Astrocyte of the cerebellum (primary cell): ENCODE data around the gene C16orf74.

Source experiments
- DNase-seq: peaks from one replicate; pipeline ENCODE4 v3.0.0-alpha.2; 2011; ENCODE audit warnings: low read depth
- H3K4me3 ChIP-seq: 2 replicates; pipeline ENCODE4 v1.5.1; 2011; ENCODE audit warnings: mild to moderate bottlenecking, low read depth, low read length, moderate library complexity
- in situ Hi-C: cut with HindIII; loops from 2 replicates; pipeline ENCODE4 v1.10.0; 2017; ENCODE audit warnings: low sequenced_read_pairs
- TF ChIP-seq, protein P1 (sequence below): IDR thresholded peaks from 2 replicates; pipeline ENCODE4 v1.5.1; 2012; ENCODE audit warnings: low read length, low read depth, moderate library complexity, mild to moderate bottlenecking; ENCODE audit errors: missing control alignments

The C16orf74 gene

DNA sequence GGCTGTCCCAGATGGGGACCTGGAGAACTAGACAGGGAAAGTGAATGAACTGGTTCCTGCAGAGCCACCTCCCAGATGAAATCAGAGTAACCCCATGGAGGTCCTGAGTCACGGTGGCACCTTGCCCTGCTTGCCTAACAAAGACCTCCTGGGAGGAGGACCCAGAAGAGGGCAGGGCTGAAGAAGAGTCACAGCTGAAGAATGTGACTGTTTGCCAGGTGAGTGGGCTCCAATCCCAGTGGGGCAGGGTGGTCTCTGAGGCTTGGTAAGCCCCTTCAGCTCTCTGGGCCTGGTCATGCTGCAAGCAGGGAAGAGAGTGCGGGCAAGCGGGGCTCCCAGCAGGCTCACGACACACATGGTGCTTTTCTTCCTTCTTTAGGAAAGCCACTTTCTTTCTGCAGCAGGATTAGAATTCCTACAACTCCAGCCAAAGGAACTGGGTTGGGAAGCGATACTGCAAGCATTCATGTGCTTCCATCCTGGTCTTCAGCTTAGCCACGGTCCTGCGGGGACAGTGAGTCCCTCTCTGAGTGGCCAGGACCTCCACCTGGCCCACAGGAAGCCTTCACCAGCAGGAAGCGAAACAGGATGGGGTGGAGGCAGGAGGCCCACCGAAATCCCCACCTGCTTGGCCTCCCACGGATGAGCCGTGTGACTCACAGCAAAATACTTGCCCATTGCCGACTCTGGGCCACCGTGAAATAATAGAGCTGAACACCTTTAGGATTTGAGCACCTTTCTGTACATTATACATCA lies 4.3 kb downstream of the C16orf74 start:
- in situ Hi-C loops, result no loop called here
- DNase-seq, result no peak
- TF ChIP-seq, protein P1, sequence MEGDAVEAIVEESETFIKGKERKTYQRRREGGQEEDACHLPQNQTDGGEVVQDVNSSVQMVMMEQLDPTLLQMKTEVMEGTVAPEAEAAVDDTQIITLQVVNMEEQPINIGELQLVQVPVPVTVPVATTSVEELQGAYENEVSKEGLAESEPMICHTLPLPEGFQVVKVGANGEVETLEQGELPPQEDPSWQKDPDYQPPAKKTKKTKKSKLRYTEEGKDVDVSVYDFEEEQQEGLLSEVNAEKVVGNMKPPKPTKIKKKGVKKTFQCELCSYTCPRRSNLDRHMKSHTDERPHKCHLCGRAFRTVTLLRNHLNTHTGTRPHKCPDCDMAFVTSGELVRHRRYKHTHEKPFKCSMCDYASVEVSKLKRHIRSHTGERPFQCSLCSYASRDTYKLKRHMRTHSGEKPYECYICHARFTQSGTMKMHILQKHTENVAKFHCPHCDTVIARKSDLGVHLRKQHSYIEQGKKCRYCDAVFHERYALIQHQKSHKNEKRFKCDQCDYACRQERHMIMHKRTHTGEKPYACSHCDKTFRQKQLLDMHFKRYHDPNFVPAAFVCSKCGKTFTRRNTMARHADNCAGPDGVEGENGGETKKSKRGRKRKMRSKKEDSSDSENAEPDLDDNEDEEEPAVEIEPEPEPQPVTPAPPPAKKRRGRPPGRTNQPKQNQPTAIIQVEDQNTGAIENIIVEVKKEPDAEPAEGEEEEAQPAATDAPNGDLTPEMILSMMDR, result no peak
- no peak overlapping the region for H3K4me3 ChIP-seq

DNA sequence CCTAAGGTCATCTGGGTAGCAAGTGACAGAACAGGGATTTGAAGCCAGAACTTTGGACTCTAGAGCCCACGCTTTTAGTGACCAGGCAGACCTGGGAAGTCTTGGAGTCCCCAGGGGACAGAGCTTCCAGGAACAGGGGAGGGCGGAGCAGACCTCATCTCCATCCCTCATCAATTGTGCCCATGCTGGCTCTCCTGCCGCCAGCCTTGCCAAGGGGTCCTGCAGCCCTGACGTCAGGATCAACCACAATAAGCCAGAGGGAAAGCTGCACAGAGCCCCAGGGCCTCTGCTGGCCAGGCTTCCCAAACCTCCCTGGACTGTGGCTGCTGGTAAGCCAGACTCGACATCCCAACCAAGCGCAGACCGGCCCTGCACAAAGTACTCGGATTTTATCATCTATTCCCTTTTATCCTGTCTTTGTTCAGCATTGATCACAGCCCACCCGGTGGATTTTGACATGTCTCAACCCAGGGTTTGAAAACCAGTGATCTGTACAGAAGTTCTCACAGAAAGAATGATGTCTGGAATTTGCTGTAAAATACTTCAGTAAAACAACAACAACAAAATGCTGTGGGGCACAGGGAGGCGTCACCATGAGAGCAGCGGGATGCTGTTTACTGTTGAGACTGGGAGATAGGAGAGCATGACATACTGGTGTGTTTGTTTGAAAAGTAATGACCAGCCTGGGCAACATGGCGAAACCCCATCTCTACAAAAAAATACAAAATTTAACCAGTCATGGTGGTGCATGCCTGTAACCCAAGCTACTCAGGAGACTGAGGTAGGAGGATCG lies 11.8 kb downstream of the C16orf74 start:
- DNase-seq, result no peak
- in situ Hi-C loops, result no loop called here

DNA sequence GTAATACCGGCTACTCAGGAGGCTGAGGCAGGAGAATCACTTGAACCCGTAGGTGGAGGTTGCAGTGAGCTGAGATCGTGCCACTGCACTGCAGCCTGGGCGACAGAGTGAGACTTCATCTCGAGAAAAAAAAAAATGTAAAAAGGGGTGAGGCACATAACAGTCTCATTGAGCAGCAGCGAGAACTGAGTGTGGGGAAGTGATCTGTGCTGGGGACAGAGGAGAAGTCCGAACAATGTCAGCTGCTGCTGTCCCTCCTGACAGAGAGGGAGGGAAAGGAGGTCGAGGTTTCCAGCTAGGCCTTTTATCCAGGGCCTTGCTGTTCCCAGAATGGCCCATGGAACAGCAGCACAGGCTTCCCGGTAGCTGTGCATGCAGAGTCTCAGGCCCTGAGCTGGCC lies 14.0 kb downstream of the C16orf74 start:
- DNase-seq, result no peak
- in situ Hi-C loops, result no loop called here
- H3K4me3 ChIP-seq, result no peak overlapping the region
- TF ChIP-seq, protein P1, result no peak

More for the DNA sequence above, 11.8 kb downstream of the C16orf74 start:
- H3K4me3 ChIP-seq, result no peak overlapping the region
- TF ChIP-seq, protein P1, result no peak

DNA sequence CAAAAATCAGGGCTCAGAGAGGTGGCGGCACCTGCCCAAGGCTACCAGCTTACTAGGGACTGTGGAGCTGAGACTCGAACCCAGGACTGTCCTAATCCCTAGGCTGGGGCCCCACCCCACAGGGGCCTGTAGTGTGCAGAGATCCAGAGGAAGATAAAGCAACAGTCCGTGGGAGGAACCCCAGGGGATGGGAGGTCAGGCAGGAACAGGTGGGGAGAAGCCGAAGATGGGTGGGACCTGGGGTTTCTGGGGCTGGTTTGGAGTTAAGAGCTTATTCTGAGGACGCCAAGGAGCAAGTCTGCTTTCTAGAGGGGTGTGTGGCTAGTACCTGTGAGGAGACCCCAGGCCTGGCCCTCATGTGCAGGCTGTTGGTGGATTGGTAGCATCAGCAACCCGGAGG lies 14.9 kb downstream of the C16orf74 start:
- in situ Hi-C loops, result no loop called here
- no peak overlapping the region for H3K4me3 ChIP-seq

DNA sequence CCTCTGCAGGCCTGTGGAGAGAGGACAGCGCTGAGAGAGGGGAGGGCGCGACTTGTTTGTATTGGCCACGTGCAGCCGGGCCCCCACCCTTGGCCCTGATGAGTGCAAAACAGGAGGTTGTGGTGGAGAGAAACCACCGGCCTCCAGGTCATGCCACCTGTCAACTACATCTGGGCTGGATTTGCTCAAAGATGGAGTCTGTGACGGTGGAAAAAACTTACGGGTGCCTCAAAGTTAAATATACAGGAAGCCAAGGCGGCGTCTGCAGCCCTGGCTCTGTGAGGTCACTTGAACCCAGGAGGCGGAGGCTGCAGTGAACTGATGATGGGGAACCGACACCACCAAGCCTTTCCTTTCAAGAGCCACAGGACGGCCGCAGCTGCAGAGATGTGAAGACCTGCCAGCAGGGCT lies 15.7 kb downstream of the C16orf74 start:
- H3K4me3 ChIP-seq, result no peak overlapping the region
- in situ Hi-C loops, result no loop called here
- TF ChIP-seq, protein P1, result no peak
- DNase-seq, result no peak

More for the DNA sequence above, 14.9 kb downstream of the C16orf74 start:
- DNase-seq, result no peak
- TF ChIP-seq, protein P1, result no peak

DNA sequence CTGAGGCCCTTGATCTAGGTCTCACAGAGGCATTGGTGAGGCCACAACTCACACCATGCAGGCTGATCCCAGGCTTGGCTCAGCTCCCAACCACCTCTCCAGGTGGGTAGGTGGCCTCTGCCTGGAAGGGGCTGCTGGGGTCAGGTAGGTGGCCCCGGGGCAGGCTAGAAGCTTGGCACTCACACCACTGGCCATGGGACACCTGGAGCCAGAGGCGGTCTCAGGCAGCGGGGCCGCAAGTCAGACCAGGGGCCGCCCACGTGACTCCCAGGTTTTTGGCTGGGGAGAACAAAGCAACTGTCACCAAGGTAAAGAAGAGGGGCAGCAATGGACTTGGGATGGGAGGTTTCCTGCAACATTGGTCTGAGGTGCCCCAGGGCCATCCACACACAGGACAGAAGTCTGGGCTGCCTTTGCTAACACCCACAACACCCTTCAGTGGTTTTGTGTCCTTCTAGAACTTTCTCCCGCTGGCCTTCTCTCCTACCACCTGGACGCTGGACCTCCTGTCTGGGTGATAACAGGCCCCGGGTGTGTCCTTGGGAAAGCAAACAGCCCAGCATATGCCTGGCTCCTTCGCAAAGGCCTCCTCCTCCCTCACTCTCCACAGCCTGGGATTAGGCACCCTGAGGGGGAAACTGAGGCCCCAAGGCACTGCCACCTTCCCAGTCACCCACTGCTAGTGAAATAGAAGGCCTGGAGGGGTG lies 16.4 kb downstream of the C16orf74 start:
- TF ChIP-seq, protein P1, result no peak
- in situ Hi-C loops, result no loop called here
- DNase-seq, result no peak
- H3K4me3 ChIP-seq, result no peak overlapping the region
